Fibroblast of skin of left quadriceps (primary cell): ENCODE measurements around the gene SYNCRIP.
"Not testable (repeated sequence)": the region's sequence is repeated elsewhere in the genome, so short reads cannot be mapped to it uniquely, and the experiment has no call there.

Experiments
- DNase-seq, 2 experiments: peaks; one replicate each; pipeline ENCODE4 v3.0.0-alpha.2; 2013; ENCODE audit warnings: low read depth in 2 of 2

The SYNCRIP gene

GRCh38 chr6:85594197-85594930, 48.3 kb downstream of the SYNCRIP start:
- DNase-seq = no peak

GRCh38 chr6:85593438-85594196, 49.1 kb downstream of the SYNCRIP start, which contains the start of gene SNX14:
TSS of gene SNX14 (minus strand) at chr6:85593858. CDS start at chr6:85593718, 140 bp downstream.
- DNase-seq = peak; percentile 82

- no peak for DNase-seq
Measured at GRCh38 chr6:85592033-85592432, 50.7 kb downstream of the SYNCRIP start.

- no peak for DNase-seq
Measured at GRCh38 chr6:85591207-85591606, 51.5 kb downstream of the SYNCRIP start.

GRCh38 chr6:85585741-85586140, 56.9 kb downstream of the SYNCRIP start:
- DNase-seq = no peak

- DNase-seq = not testable (repeated sequence)
Measured at GRCh38 chr6:85582832-85583231, 59.9 kb downstream of the SYNCRIP start.

GRCh38 chr6:85581572-85581971, 61.1 kb downstream of the SYNCRIP start:
- DNase-seq = no peak

- no peak for DNase-seq
Measured at GRCh38 chr6:85580878-85581267, 61.8 kb downstream of the SYNCRIP start.

- no peak for DNase-seq
Measured at GRCh38 chr6:85580118-85580877, 62.4 kb downstream of the SYNCRIP start.

- no peak for DNase-seq
Measured at GRCh38 chr6:85579581-85579980, 63.1 kb downstream of the SYNCRIP start.

GRCh38 chr6:85576476-85576875, 66.2 kb downstream of the SYNCRIP start:
- DNase-seq = no peak

GRCh38 chr6:85574932-85575598, 67.6 kb downstream of the SYNCRIP start:
- peak; percentile 53 to 58 for DNase-seq

GRCh38 chr6:85569323-85569722, 73.4 kb downstream of the SYNCRIP start:
- no peak for DNase-seq

- no peak for DNase-seq
Measured at GRCh38 chr6:85568411-85568810, 74.3 kb downstream of the SYNCRIP start.

GRCh38 chr6:85565736-85566135, 77.0 kb downstream of the SYNCRIP start:
- no peak for DNase-seq

GRCh38 chr6:85564223-85564622, 78.5 kb downstream of the SYNCRIP start:
- not testable (repeated sequence) for DNase-seq
